Ascending aorta (tissue), 2 donors: ENCODE data around the gene ZNF480. TPM values are rescaled to one million over a fixed set of nuclear protein-coding genes. Genes with fewer than 3 reads are reported as not detected.
A peak's percentile ranks its signal among the peaks of the same experiment; 100 is the strongest.
"Not testable (repeated sequence)": the region's sequence is repeated elsewhere in the genome, so short reads cannot be mapped to it uniquely, and the experiment has no call there.

Source experiments
- DNase-seq, 2 donors: peaks; one replicate each; pipeline ENCODE4 v3.0.0-alpha.2; 2019; ENCODE audit warnings: low spot score in 2 of 2
- H3K27ac ChIP-seq, 2 donors: fragments of 200-600 bp; sonication (generic); one replicate each; pipeline ENCODE4 v1.5.1; 2016 to 2017; ENCODE audit warnings: mild to moderate bottlenecking in 1 of 2
- H3K27me3 ChIP-seq: fragments of 200-600 bp; sonication (generic); one replicate; pipeline ENCODE4 v1.5.1; 2017
- H3K36me3 ChIP-seq, 2 donors: fragments of 200-600 bp; sonication (generic); one replicate each; pipeline ENCODE4 v1.5.1; 2016
- H3K4me1 ChIP-seq, 2 donors: fragments of 200-600 bp; sonication (generic); one replicate each; pipeline ENCODE4 v1.5.1; 2016 to 2017; ENCODE audit warnings: mild to moderate bottlenecking in 1 of 2
- H3K4me3 ChIP-seq, 2 donors: fragments of 200-600 bp; sonication (generic); one replicate each; pipeline ENCODE4 v1.5.1; 2016 to 2017; ENCODE audit warnings: mild to moderate bottlenecking in 1 of 2
- H3K9me3 ChIP-seq, 2 donors: fragments of 200-600 bp; sonication (generic); one replicate each; pipeline ENCODE4 v1.5.1; 2016
- CTCF ChIP-seq, 3 experiments: fragments of 200-600 bp in 2 of 3; fragments of 450-650 bp in 1 of 3; sonication (generic) in 2 of 3; IDR thresholded peaks; one replicate each; pipeline ENCODE4 v1.5.1; 2016 to 2019; ENCODE audit warnings: antibody characterized with exemption in 3 of 3, mild to moderate bottlenecking in 1 of 3, moderate library complexity in 1 of 3
- intact Hi-C: fragments of 100-400 bp; cut with DNase I; formaldehyde crosslinking; loops from one replicate; pipeline ENCODE4 v1.15.1; 2023
- total RNA-seq: library from RNA; depleted of rRNA; stranded (reverse); fragments of >200 nt; gene quantifications from one replicate; pipeline ENCODE4 v1.1.0, GENCODE V29; 2016

The ZNF480 gene
- total RNA-seq, 1 donor from 2014 or later, result 4.4 TPM

GRCh38 chr19:52322429-52322828, 25.5 kb downstream of the ZNF480 start:
- TF ChIP-seq CTCF (IDR thresholded peaks at IDR 0.05), result no peak
- H3K4me1 ChIP-seq, result no peaks in the 10 kb centered on the region
- DNase-seq, result no peak
- no peak overlapping the region for H3K27ac ChIP-seq
- H3K9me3 ChIP-seq, result peaks cover 99 to 100% of the 10 kb centered on the region in 2 donors
- H3K27me3 ChIP-seq, result no peaks in the 10 kb centered on the region
- no peak overlapping the region for H3K4me3 ChIP-seq
- intact Hi-C loops, result no loop called here
- peaks cover 60 to 62% of the 10 kb centered on the region in 2 donors for H3K36me3 ChIP-seq

- H3K9me3 ChIP-seq, result peaks cover 66 to 76% of the 10 kb centered on the region in 2 donors
- intact Hi-C loops, result no loop called here
- no peaks in the 10 kb centered on the region for H3K36me3 ChIP-seq
- DNase-seq, result no peak
- H3K4me1 ChIP-seq, result no peaks in the 10 kb centered on the region
- H3K27ac ChIP-seq, result no peak overlapping the region
- no peak for TF ChIP-seq CTCF (IDR thresholded peaks at IDR 0.05)
- no peaks in the 10 kb centered on the region for H3K27me3 ChIP-seq
- H3K4me3 ChIP-seq, result no peak overlapping the region
These were observed 34.8 kb downstream of the ZNF480 start for GRCh38 chr19:52331757-52332156.

DNA sequence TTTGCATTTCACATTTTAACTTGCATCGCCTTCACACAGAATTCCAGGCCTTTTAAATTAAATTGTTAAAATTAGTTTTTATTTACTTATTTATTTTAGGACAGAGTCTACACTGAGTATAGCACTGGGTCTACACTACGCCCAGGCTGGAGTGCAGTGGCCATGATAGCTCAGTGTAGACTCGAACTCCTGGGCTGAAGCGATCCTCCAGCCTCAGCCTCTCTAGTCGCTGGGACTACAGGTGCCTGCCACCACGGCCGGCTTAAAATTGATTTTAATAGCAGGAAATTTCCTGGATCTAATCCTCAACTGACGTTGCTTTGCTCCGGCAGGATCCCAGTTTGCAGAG, 38.8 kb downstream of the ZNF480 start:
- Histone ChIP-seq H3K27ac (peak overlapping the region; percentile 67 to 84), H3K9me3 (peaks cover 36% of the 10 kb centered on the region in 2 donors), H3K36me3 (no peaks in the 10 kb centered on the region), H3K4me3 (peak overlapping the region; percentile 67), H3K27me3 (no peaks in the 10 kb centered on the region), H3K4me1 (peaks cover 0 to 4% of the 10 kb centered on the region in 2 donors)
- intact Hi-C loops, result loop anchor here (2.0 kb wide), 1 partner anchor 33 kb away; the partner anchor contains the start of gene ZNF880
- DNase-seq, result no peak
- TF ChIP-seq CTCF (IDR thresholded peaks at IDR 0.05), result no peak

- TF ChIP-seq CTCF (IDR thresholded peaks at IDR 0.05), result no peak
- peaks cover 31 to 34% of the 10 kb centered on the region in 2 donors for H3K9me3 ChIP-seq
- peak within 1 kb of the TSS; percentile 67 to 84 for H3K27ac ChIP-seq
- H3K27me3 ChIP-seq, result no peaks in the 10 kb centered on the region
- DNase-seq, result peak; percentile 46 to 92
- peak within 1 kb of the TSS; percentile 67 for H3K4me3 ChIP-seq
- peaks cover 0 to 4% of the 10 kb centered on the region in 2 donors for H3K4me1 ChIP-seq
- intact Hi-C loops, result loop anchor here (2.0 kb wide), 1 partner anchor 33 kb away; the partner anchor contains the start of gene ZNF880
- no peaks in the 10 kb centered on the region for H3K36me3 ChIP-seq
These were observed 39.3 kb downstream of the ZNF480 start, which contains the start of gene ZNF610 for GRCh38 chr19:52336117-52336790. ZNF610 (plus strand) TSS chr19:52336243; CDS start chr19:52349173, 12,930 bp downstream.

DNA sequence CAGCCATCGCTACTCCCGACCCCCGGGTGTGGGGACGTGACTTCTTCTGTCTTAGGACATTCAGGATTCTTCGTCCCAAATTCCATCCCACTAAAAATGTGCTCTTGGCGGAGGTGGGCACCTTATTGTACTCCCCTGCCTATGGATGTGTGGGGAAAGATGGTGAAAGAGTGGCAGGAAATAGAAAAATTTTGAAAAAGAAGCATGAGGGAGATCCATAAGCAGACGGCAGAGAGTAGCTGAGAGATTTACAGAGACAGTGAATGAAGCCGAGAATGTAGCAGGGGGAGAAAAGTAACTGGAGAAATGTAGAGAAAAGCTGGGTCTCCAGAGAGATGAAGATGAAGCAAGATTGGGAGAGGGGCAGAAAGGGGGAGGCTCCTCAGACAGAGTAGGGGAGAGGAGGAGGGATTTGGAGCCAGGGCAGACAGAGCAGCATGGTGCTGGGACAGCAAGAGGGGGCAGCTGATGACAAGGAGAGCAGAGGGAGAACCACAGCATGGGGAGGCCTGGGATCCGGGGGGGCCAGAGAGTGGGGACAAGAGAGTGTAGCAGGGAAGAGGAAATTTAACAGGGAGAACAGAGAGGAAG, 39.9 kb downstream of the ZNF480 start:
- intact Hi-C loops, result loop anchor here (2.0 kb wide), 1 partner anchor 32 kb away; the partner anchor contains the start of gene ZNF880
- Histone ChIP-seq H3K27ac (peak overlapping the region; percentile 67 to 84), H3K4me1 (peaks cover 0 to 4% of the 10 kb centered on the region in 2 donors), H3K9me3 (peaks cover 25 to 28% of the 10 kb centered on the region in 2 donors), H3K27me3 (no peaks in the 10 kb centered on the region), H3K36me3 (no peaks in the 10 kb centered on the region), H3K4me3 (peak overlapping the region; percentile 67)
- DNase-seq, result no peak
- TF ChIP-seq CTCF (IDR thresholded peaks at IDR 0.05), result no peak

- H3K4me3 ChIP-seq, H3K36me3 ChIP-seq, H3K4me1 ChIP-seq, H3K27ac ChIP-seq, H3K27me3 ChIP-seq, intact Hi-C loops, DNase-seq, H3K9me3 ChIP-seq: not testable (repeated sequence)
These were observed 42.1 kb downstream of the ZNF480 start for GRCh38 chr19:52339022-52339421.
